ENCODE data around the gene ZNF132. TPM values are rescaled to one million over a fixed set of nuclear protein-coding genes. Genes with fewer than 3 reads are reported as not detected.
"Not testable (repeated sequence)": the region's sequence is repeated elsewhere in the genome, so short reads cannot be mapped to it uniquely, and the experiment has no call there.

Gene ZNF132
- total RNA-seq, 4 donors from 2014 or later = 1.7 to 2.9 (median 2.3) TPM

DNA sequence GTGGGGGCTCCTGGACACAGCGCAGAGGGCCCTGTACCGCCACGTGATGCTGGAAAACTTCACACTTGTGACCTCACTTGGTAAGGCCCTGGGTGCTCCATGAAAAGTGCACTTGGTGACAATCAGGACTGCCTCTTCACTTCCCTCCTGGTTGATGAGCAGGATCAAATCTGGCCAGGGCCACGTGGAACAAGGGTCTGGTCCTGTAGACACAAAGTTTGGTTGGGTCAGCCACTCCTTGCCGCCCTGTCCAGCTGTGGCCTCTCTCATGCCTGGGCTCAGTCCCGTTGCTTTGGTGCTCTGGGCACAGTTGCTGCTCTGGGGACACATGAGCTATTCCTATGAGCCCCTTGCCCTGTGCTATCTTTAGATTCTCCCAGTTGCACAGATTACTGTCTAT lies 13.8 kb upstream of the ZNF132 start:
- TF ChIP-seq POLR2AphosphoS5 (IDR thresholded peaks at IDR 0.05) (no peak), POLR2A (IDR thresholded peaks at IDR 0.05) (no peak), EP300 (IDR thresholded peaks at IDR 0.05) (no peak)
- TF ChIP-seq, protein P1, sequence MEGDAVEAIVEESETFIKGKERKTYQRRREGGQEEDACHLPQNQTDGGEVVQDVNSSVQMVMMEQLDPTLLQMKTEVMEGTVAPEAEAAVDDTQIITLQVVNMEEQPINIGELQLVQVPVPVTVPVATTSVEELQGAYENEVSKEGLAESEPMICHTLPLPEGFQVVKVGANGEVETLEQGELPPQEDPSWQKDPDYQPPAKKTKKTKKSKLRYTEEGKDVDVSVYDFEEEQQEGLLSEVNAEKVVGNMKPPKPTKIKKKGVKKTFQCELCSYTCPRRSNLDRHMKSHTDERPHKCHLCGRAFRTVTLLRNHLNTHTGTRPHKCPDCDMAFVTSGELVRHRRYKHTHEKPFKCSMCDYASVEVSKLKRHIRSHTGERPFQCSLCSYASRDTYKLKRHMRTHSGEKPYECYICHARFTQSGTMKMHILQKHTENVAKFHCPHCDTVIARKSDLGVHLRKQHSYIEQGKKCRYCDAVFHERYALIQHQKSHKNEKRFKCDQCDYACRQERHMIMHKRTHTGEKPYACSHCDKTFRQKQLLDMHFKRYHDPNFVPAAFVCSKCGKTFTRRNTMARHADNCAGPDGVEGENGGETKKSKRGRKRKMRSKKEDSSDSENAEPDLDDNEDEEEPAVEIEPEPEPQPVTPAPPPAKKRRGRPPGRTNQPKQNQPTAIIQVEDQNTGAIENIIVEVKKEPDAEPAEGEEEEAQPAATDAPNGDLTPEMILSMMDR (IDR thresholded peaks at IDR 0.05) = no peak
- Histone ChIP-seq H3K9me3 (no peaks in the 10 kb centered on the region), H3K4me1 (peaks cover 13% of the 10 kb centered on the region), H3K4me3 (no peak overlapping the region), H3K36me3 (peaks cover 34% of the 10 kb centered on the region), H3K27ac (no peak overlapping the region), H3K27me3 (no peaks in the 10 kb centered on the region)
- no peak for DNase-seq (ENCODE audit: low spot score in 2 of 2)
- 100% methylated on average over 3 of the region's 6 CpGs for WGBS

DNA sequence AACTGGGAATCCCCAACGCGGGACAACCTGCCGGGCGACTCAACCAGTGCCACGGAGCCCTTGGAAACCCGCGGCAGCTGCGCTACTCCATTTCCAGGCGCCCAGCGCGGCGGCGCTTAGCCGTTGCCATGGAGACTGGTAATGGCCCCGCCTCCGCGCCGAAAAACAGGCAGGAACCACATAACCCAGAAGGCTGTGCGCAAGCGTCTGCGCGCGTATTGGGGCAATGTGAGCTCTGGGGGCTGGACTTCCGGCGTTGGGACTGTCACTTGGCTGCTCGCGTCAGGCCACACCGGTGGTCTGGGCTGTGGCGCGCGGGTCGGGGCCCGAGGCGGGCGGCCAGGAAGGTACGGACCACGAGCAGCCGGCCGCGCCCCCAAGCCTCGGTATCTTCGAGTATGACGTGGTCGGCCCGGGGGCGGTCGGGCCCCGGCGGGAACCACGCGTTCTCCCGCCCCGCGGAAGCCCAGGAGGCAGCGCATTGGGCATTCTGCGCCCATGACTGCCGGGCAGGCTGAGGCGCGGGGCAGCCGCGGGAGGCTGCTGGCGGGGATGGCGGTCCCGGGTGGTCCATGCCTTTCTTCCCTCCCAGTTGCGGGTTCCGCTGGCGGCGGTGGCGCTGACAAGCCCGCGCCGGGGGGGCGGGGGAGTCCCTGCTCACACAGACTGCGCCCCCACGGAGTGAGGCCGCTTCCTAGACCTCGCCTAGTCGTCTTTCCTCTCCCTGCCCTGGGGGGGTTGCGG lies 11.6 kb upstream of the ZNF132 start, which contains the start of gene ZNF324B:
ZNF324B (plus strand) TSS at position 265 of the 744 bp plus-strand sequence. CDS start 2,080 bp downstream, outside the sequence.
- TF ChIP-seq EP300 (IDR thresholded peaks at IDR 0.05) (no peak), POLR2A (IDR thresholded peaks at IDR 0.05) (peak in 1 of 2 donors; percentile 11), POLR2AphosphoS5 (IDR thresholded peaks at IDR 0.05) (peak in 1 of 3 donors; percentile 51)
- TF ChIP-seq, protein P1 (IDR thresholded peaks at IDR 0.05) = no peak
- Histone ChIP-seq H3K4me3 (peak within 1 kb of the TSS; percentile 95), H3K27ac (peak within 1 kb of the TSS; percentile 78), H3K27me3 (peaks cover 18% of the 10 kb centered on the region), H3K4me1 (peaks cover 13% of the 10 kb centered on the region), H3K9me3 (no peaks in the 10 kb centered on the region), H3K36me3 (peaks cover 25% of the 10 kb centered on the region)
- peak; percentile 98 for DNase-seq (ENCODE audit: low spot score in 2 of 2)
- WGBS = 3% methylated on average over 14 of the region's 79 CpGs

DNA sequence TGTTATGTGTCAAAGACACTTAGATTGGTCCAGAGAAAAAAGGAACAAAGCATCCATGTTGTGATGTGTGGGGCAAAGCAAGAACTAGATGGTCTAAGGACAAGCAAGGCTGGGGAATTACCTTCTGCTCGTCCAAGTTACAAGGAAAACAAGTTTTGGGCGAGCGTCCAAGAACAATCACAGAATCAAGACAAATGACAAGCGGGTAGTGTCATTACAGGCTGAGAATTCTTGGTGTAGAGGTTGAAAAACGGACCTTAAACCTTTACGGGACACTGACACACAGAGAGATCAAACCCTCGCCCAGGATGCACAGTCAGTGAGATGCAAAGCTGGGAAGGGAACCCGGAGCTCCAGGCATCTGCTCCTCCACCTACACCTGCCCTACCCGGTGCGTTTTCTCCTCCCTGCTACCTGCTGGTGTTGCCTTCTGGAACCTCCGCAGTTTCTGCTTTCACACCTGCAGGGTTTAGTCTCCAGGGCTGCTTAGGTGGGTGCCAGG lies 11.0 kb upstream of the ZNF132 start:
- no peak for DNase-seq (ENCODE audit: low spot score in 2 of 2)
- Histone ChIP-seq H3K27me3 (peaks cover 21% of the 10 kb centered on the region), H3K27ac (peak overlapping the region; percentile 78), H3K9me3 (no peaks in the 10 kb centered on the region), H3K4me3 (peak overlapping the region; percentile 95), H3K36me3 (peaks cover 19% of the 10 kb centered on the region), H3K4me1 (peaks cover 13% of the 10 kb centered on the region)
- no peak for TF ChIP-seq POLR2A (IDR thresholded peaks at IDR 0.05)
- no peak for TF ChIP-seq EP300 (IDR thresholded peaks at IDR 0.05)
- no peak for TF ChIP-seq POLR2AphosphoS5 (IDR thresholded peaks at IDR 0.05)
- TF ChIP-seq, protein P1 (IDR thresholded peaks at IDR 0.05) = no peak
- 2% methylated on average over 11 of the region's 11 CpGs for WGBS

GRCh38 chr19:58449980-58450379 lies 10.0 kb upstream of the ZNF132 start:
- H3K4me1 ChIP-seq = peaks cover 13% of the 10 kb centered on the region
- H3K27ac ChIP-seq; DNase-seq (ENCODE audit: low spot score in 2 of 2); H3K9me3 ChIP-seq; H3K4me3 ChIP-seq: not testable (repeated sequence)
- H3K36me3 ChIP-seq = peaks cover 12% of the 10 kb centered on the region
- WGBS = 63% methylated on average over 5 of the region's 5 CpGs
- H3K27me3 ChIP-seq = peaks cover 28% of the 10 kb centered on the region

DNA sequence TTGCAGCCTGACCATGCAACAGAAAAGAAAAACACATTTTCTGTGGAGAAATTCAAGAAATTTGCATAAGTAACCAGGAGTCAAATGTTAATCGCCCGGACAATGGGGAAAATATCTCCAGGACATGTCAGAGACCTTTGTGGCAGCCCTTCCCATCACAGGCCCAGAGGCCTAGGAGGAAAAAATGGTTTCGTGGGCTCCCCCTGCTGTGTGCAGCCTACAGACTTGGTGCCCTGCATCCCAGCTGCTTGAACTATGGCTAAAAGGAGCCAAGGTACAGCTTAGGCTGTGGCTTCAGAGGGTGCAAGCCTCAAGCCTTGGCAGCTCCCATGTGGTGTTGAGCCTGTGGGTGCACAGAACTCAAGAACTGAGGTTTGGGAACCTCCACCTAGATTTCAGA lies 8.9 kb upstream of the ZNF132 start:
- WGBS = 75% methylated on average over 3 of the region's 3 CpGs
- not testable (repeated sequence) for H3K9me3 ChIP-seq; H3K36me3 ChIP-seq; H3K4me3 ChIP-seq; DNase-seq (ENCODE audit: low spot score in 2 of 2); H3K27ac ChIP-seq
- Histone ChIP-seq H3K4me1 (peaks cover 13% of the 10 kb centered on the region), H3K27me3 (peaks cover 28% of the 10 kb centered on the region)

DNA sequence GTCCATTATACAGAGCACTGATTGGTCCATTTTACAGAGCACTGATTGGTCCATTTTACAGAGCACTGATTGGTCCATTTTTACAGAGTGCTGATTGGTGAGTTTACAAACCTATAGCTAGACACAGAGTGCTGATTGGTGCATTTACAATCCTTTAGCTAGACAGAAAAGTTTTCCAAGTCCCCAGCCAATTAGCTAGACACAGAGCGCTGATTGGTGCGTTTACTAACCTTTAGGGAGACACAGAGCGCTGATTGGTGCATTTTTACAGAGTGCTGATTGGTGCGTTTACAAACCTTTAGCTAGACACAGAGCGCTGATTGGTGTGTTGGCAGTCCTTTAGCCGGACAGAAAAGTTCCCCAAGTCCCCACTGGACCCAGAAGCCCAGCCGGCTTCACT lies 3.0 kb upstream of the ZNF132 start:
- not testable (repeated sequence) for H3K36me3 ChIP-seq; H3K9me3 ChIP-seq; H3K27ac ChIP-seq; DNase-seq (ENCODE audit: low spot score in 2 of 2); H3K4me3 ChIP-seq
- 96% methylated on average over 7 of the region's 7 CpGs for WGBS
- H3K4me1 ChIP-seq = peaks cover 18% of the 10 kb centered on the region
- peaks cover 35% of the 10 kb centered on the region for H3K27me3 ChIP-seq
